Measurements from ENCODE around the gene NOP53.
"Not testable (repeated sequence)": the region's sequence is repeated elsewhere in the genome, so short reads cannot be mapped to it uniquely, and the experiment has no call there.

DNA sequence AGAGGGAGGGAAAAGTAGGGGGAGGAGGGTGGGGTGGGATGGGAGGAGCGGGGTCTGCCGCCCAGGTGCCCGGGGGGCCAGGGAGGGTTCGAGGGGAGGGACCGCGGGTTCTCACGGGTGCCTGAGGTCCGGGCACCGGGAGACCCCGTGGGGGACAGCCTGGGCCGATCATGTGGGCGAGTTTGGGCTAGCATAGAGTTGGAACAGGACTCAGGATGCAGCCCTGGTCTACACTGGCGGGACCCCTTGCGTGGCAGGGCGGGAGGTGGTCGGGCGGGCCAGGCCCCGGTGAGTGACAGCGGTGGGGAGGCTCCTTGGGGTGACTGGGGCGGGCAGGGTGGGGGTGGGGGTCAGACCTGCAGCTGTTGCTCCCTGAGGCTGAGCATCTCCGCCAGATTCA lies 57.8 kb downstream of the NOP53 start:
- TF ChIP-seq, protein P1, sequence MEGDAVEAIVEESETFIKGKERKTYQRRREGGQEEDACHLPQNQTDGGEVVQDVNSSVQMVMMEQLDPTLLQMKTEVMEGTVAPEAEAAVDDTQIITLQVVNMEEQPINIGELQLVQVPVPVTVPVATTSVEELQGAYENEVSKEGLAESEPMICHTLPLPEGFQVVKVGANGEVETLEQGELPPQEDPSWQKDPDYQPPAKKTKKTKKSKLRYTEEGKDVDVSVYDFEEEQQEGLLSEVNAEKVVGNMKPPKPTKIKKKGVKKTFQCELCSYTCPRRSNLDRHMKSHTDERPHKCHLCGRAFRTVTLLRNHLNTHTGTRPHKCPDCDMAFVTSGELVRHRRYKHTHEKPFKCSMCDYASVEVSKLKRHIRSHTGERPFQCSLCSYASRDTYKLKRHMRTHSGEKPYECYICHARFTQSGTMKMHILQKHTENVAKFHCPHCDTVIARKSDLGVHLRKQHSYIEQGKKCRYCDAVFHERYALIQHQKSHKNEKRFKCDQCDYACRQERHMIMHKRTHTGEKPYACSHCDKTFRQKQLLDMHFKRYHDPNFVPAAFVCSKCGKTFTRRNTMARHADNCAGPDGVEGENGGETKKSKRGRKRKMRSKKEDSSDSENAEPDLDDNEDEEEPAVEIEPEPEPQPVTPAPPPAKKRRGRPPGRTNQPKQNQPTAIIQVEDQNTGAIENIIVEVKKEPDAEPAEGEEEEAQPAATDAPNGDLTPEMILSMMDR (tag by site-specific recombination; IDR thresholded peaks at IDR 0.05), result not testable (repeated sequence)
- not testable (repeated sequence) for TF ChIP-seq ELK4 (IDR thresholded peaks at IDR 0.05; ENCODE audit: borderline replicate concordance, low read depth, low read length)
- TF ChIP-seq, protein P2, sequence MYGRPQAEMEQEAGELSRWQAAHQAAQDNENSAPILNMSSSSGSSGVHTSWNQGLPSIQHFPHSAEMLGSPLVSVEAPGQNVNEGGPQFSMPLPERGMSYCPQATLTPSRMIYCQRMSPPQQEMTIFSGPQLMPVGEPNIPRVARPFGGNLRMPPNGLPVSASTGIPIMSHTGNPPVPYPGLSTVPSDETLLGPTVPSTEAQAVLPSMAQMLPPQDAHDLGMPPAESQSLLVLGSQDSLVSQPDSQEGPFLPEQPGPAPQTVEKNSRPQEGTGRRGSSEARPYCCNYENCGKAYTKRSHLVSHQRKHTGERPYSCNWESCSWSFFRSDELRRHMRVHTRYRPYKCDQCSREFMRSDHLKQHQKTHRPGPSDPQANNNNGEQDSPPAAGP (tag by site-specific recombination; IDR thresholded peaks at IDR 0.05), result not testable (repeated sequence)
